WTC11 (cell line): ENCODE measurements around the gene HBZ. TPM values are rescaled to one million over a fixed set of nuclear protein-coding genes. Genes with fewer than 3 reads are reported as not detected.
A peak's percentile ranks its signal among the peaks of the same experiment; 100 is the strongest.

Source experiments
- CDX4 ChIP-seq: fragments of 250-450 bp; sonication (Bioruptor Pico); IDR thresholded peaks from 2 replicates; pipeline ENCODE4 v1.9.0; 2021; ENCODE audit warnings: moderate library complexity, mild to moderate bottlenecking, inconsistent platforms, borderline replicate concordance
- FOXP1 ChIP-seq: sonication (generic); formaldehyde crosslinking; IDR thresholded peaks from 2 replicates; pipeline ENCODE4 v1.8.0; 2022; ENCODE audit warnings: missing genetic modification reagents, mild to moderate bottlenecking, moderate library complexity, borderline replicate concordance
- FOXP4 ChIP-seq: sonication (generic); formaldehyde crosslinking; IDR thresholded peaks from 2 replicates; pipeline ENCODE4 v1.8.0; 2022; ENCODE audit warnings: mild to moderate bottlenecking, missing genetic modification reagents
- GTF2I ChIP-seq: fragments of 250-450 bp; sonication (Bioruptor Pico); conservative IDR thresholded peaks from 2 replicates; pipeline ENCODE4 v1.4.0; 2021; ENCODE audit warnings: mild to moderate bottlenecking
- MAX ChIP-seq: sonication (generic); formaldehyde crosslinking; IDR thresholded peaks from 2 replicates; pipeline ENCODE4 v1.8.0; 2022; ENCODE audit warnings: mild to moderate bottlenecking, missing genetic modification reagents
- MLX ChIP-seq: sonication (generic); formaldehyde crosslinking; IDR thresholded peaks from 2 replicates; pipeline ENCODE4 v1.8.1; 2023; ENCODE audit warnings: mild to moderate bottlenecking, missing genetic modification reagents, moderate library complexity
- MYBL2 ChIP-seq: sonication (generic); formaldehyde crosslinking; IDR thresholded peaks from 2 replicates; pipeline ENCODE4 v1.8.1; 2023; ENCODE audit warnings: mild to moderate bottlenecking, moderate library complexity, missing genetic modification reagents
- NR1H2 ChIP-seq: sonication (generic); formaldehyde crosslinking; IDR thresholded peaks from 2 replicates; pipeline ENCODE4 v1.9.0; 2021; ENCODE audit warnings: mild to moderate bottlenecking, moderate library complexity, missing genetic modification reagents
- NR2C2 ChIP-seq: sonication (generic); formaldehyde crosslinking; IDR thresholded peaks from 2 replicates; pipeline ENCODE4 v1.8.0; 2022; ENCODE audit warnings: mild to moderate bottlenecking, missing genetic modification reagents
- PREB ChIP-seq: sonication (generic); formaldehyde crosslinking; IDR thresholded peaks from 2 replicates; pipeline ENCODE4 v1.8.1; 2022; ENCODE audit warnings: mild to moderate bottlenecking, missing genetic modification reagents, moderate library complexity, borderline replicate concordance
- RELA ChIP-seq: sonication (generic); formaldehyde crosslinking; IDR thresholded peaks from 2 replicates; pipeline ENCODE4 v1.8.1; 2022; ENCODE audit warnings: missing genetic modification reagents, mild to moderate bottlenecking, borderline replicate concordance
- RORB ChIP-seq: fragments of 250-450 bp; sonication (Bioruptor Pico); IDR thresholded peaks from 2 replicates; pipeline ENCODE4 v1.9.0; 2021; ENCODE audit warnings: mild to moderate bottlenecking
- SMAD3 ChIP-seq: sonication (generic); formaldehyde crosslinking; IDR thresholded peaks from 2 replicates; pipeline ENCODE4 v1.8.0; 2022; ENCODE audit warnings: missing genetic modification reagents, mild to moderate bottlenecking, borderline replicate concordance
- SMAD4 ChIP-seq: sonication (generic); formaldehyde crosslinking; IDR thresholded peaks from 2 replicates; pipeline ENCODE4 v1.8.0; 2022; ENCODE audit warnings: mild to moderate bottlenecking, missing genetic modification reagents
- SP1 ChIP-seq: sonication (generic); formaldehyde crosslinking; conservative IDR thresholded peaks from 2 replicates; pipeline ENCODE4 v1.8.1; 2022; ENCODE audit warnings: missing genetic modification reagents
- TEAD4 ChIP-seq: sonication (generic); formaldehyde crosslinking; IDR thresholded peaks from 2 replicates; pipeline ENCODE4 v1.8.0; 2022; ENCODE audit warnings: mild to moderate bottlenecking, missing genetic modification reagents
- TP53 ChIP-seq: sonication (generic); formaldehyde crosslinking; IDR thresholded peaks from 2 replicates; pipeline ENCODE4 v1.8.1; 2023; ENCODE audit warnings: mild to moderate bottlenecking, missing genetic modification reagents
- USF2 ChIP-seq: sonication (generic); formaldehyde crosslinking; IDR thresholded peaks from 2 replicates; pipeline ENCODE4 v1.8.1; 2023; ENCODE audit warnings: mild to moderate bottlenecking, missing genetic modification reagents, moderate library complexity
- ZSCAN18 ChIP-seq: fragments of 250-450 bp; sonication (Bioruptor Pico); IDR thresholded peaks from 2 replicates; pipeline ENCODE4 v2.1.2; 2022; ENCODE audit warnings: mild to moderate bottlenecking, moderate library complexity
- total RNA-seq: library from RNA; stranded (reverse); gene quantifications from 3 replicates; pipeline ENCODE4 v1.2.3, GENCODE V29; 2021
- TF ChIP-seq, protein P1 (sequence below): fragments of 200-600 bp; IDR thresholded peaks from 2 replicates; pipeline ENCODE4 v1.8.0; 2022; ENCODE audit warnings: antibody characterized with exemption
- TF ChIP-seq, protein P2 (sequence below): sonication (generic); formaldehyde crosslinking; IDR thresholded peaks from 2 replicates; pipeline ENCODE4 v1.8.1; 2022; ENCODE audit warnings: mild to moderate bottlenecking, moderate library complexity, missing genetic modification reagents
- TF ChIP-seq, protein P3 (sequence below): sonication (generic); formaldehyde crosslinking; IDR thresholded peaks from 2 replicates; pipeline ENCODE4 v1.8.1; 2022; ENCODE audit warnings: low read depth, missing genetic modification reagents, borderline replicate concordance
- TF ChIP-seq, protein P4 (sequence below): fragments of 250-450 bp; sonication (Bioruptor Pico); IDR thresholded peaks from 2 replicates; pipeline ENCODE4 v1.9.0; 2021; ENCODE audit warnings: mild to moderate bottlenecking
- TF ChIP-seq, protein P5 (sequence below): fragments of 250-450 bp; sonication (Bioruptor Pico); IDR thresholded peaks from 2 replicates; pipeline ENCODE4 v1.8.0; 2021; ENCODE audit warnings: mild to moderate bottlenecking

HBZ gene
- total RNA-seq, 1 experiment from 2014 or later = 0.52 TPM

DNA sequence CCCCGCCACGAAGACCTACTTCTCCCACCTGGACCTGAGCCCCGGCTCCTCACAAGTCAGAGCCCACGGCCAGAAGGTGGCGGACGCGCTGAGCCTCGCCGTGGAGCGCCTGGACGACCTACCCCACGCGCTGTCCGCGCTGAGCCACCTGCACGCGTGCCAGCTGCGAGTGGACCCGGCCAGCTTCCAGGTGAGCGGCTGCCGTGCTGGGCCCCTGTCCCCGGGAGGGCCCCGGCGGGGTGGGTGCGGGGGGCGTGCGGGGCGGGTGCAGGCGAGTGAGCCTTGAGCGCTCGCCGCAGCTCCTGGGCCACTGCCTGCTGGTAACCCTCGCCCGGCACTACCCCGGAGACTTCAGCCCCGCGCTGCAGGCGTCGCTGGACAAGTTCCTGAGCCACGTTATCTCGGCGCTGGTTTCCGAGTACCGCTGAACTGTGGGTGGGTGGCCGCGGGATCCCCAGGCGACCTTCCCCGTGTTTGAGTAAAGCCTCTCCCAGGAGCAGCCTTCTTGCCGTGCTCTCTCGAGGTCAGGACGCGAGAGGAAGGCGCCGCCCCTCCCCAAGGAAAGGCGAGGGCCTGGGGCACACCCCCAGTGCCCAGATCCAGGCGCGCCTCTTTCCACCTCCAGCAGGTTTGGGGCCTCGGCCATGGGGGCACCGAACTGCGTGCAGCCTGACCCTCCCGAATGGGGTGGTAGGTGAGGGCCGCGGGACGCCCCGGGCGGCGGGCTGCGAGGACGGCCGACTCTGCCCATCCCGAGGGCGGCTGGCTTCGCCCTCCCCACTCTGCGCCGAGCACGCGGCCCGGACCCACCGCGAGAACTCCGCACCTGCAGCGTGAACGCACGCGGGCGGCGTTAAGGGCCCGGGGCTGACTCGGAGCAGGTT lies 28.5 kb downstream of the HBZ start (continued):
- peak; percentile 97 for TF ChIP-seq FOXP4
- TF ChIP-seq MYBL2 (CRISPR knock-in tag) = peak; percentile 97
- peak; percentile 98 for TF ChIP-seq SMAD3 (CRISPR knock-in tag)
- no peak for TF ChIP-seq ZSCAN18 (CRISPR knock-in tag)
- TF ChIP-seq, protein P1, sequence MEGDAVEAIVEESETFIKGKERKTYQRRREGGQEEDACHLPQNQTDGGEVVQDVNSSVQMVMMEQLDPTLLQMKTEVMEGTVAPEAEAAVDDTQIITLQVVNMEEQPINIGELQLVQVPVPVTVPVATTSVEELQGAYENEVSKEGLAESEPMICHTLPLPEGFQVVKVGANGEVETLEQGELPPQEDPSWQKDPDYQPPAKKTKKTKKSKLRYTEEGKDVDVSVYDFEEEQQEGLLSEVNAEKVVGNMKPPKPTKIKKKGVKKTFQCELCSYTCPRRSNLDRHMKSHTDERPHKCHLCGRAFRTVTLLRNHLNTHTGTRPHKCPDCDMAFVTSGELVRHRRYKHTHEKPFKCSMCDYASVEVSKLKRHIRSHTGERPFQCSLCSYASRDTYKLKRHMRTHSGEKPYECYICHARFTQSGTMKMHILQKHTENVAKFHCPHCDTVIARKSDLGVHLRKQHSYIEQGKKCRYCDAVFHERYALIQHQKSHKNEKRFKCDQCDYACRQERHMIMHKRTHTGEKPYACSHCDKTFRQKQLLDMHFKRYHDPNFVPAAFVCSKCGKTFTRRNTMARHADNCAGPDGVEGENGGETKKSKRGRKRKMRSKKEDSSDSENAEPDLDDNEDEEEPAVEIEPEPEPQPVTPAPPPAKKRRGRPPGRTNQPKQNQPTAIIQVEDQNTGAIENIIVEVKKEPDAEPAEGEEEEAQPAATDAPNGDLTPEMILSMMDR = no peak
- TF ChIP-seq SMAD4 (CRISPR knock-in tag) = peak; percentile 74; the same call in 1 of the 2 replicates
- no peak; the same call in 1 of the 2 replicates for TF ChIP-seq CDX4 (CRISPR knock-in tag)
- TF ChIP-seq, protein P2, sequence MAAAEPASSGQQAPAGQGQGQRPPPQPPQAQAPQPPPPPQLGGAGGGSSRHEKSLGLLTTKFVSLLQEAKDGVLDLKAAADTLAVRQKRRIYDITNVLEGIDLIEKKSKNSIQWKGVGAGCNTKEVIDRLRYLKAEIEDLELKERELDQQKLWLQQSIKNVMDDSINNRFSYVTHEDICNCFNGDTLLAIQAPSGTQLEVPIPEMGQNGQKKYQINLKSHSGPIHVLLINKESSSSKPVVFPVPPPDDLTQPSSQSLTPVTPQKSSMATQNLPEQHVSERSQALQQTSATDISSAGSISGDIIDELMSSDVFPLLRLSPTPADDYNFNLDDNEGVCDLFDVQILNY = peak; percentile 92; the same call in 1 of the 2 replicates
- TF ChIP-seq, protein P3, sequence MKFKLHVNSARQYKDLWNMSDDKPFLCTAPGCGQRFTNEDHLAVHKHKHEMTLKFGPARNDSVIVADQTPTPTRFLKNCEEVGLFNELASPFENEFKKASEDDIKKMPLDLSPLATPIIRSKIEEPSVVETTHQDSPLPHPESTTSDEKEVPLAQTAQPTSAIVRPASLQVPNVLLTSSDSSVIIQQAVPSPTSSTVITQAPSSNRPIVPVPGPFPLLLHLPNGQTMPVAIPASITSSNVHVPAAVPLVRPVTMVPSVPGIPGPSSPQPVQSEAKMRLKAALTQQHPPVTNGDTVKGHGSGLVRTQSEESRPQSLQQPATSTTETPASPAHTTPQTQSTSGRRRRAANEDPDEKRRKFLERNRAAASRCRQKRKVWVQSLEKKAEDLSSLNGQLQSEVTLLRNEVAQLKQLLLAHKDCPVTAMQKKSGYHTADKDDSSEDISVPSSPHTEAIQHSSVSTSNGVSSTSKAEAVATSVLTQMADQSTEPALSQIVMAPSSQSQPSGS (CRISPR knock-in tag) = peak; percentile 94
- no peak for TF ChIP-seq RORB (CRISPR knock-in tag)
- TF ChIP-seq TEAD4 (CRISPR knock-in tag) = peak; percentile 87; the same call in 1 of the 2 replicates
- TF ChIP-seq, protein P4, sequence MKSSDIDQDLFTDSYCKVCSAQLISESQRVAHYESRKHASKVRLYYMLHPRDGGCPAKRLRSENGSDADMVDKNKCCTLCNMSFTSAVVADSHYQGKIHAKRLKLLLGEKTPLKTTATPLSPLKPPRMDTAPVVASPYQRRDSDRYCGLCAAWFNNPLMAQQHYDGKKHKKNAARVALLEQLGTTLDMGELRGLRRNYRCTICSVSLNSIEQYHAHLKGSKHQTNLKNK = 0 out of 2 replicates have a peak, but pooled peaks have one; percentile 35
- TF ChIP-seq, protein P5, sequence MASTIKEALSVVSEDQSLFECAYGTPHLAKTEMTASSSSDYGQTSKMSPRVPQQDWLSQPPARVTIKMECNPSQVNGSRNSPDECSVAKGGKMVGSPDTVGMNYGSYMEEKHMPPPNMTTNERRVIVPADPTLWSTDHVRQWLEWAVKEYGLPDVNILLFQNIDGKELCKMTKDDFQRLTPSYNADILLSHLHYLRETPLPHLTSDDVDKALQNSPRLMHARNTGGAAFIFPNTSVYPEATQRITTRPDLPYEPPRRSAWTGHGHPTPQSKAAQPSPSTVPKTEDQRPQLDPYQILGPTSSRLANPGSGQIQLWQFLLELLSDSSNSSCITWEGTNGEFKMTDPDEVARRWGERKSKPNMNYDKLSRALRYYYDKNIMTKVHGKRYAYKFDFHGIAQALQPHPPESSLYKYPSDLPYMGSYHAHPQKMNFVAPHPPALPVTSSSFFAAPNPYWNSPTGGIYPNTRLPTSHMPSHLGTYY (CRISPR knock-in tag) = 0 out of 2 replicates have a peak, but pooled peaks have one; percentile 68
- peak; percentile 29 for TF ChIP-seq USF2 (CRISPR knock-in tag)
- TF ChIP-seq RELA = peak; percentile 97
- peak; percentile 100 for TF ChIP-seq MAX (CRISPR knock-in tag)
- TF ChIP-seq NR1H2 (CRISPR knock-in tag) = peak; percentile 63; the same call in 1 of the 2 replicates
- TF ChIP-seq NR2C2 (CRISPR knock-in tag) = peak; percentile 77
- TF ChIP-seq TP53 (CRISPR knock-in tag) = peak; percentile 98
- TF ChIP-seq PREB (CRISPR knock-in tag) = peak; percentile 93
- TF ChIP-seq SP1 (CRISPR knock-in tag) = peak; percentile 95
- no peak for TF ChIP-seq GTF2I (CRISPR knock-in tag)
- TF ChIP-seq MLX (CRISPR knock-in tag) = no peak
- TF ChIP-seq FOXP1 (CRISPR knock-in tag) = peak; percentile 100
